Measurements from ENCODE around the gene ITPRIPL2. TPM values are rescaled to one million over a fixed set of nuclear protein-coding genes. Genes with fewer than 3 reads are reported as not detected.

The ITPRIPL2 gene
- total RNA-seq, 1 donor from 2014 or later: 26.1 TPM

DNA sequence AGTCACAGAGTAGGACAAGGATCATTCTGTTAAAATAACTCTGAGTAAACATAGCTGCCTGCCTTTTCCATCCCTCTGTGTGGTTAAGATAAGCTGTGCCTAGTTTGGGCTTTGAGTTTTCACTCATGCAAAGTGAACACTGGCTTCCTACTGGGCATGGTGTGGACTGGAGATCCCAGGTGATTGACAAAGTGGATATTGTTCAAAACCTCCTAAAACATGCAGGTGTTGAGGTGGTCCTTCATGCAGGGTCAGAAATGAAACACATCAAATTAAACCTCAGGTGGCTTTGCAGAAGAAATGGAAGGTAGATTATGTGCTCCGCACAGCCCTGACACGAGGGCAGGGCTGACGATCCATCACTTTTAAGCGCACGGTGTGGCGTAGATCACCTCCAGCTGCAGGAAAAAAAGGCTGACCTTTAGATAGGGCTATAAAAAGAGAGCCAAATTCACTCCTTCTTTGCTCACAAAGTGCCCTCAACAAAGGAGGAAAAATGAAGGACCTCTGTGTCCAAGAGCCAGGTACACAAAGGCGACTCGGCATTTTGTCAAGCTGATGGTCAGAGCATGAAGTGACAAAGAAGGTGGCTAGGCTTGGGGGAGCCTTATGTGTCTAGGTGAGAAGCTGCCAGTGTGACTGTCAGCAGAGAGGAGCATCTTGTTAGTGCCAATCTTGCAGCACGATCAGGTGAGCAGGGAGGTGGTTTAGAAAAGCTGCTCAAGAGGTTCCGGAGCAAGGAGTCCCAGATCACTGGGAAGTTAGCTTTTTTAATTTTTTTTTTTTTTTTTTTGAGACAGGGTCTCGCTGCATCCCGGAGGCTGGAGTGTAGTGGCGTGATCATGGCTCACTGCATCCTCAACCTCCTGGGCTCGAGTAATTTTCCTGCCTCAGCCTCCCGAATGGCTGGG lies 19.9 kb upstream of the ITPRIPL2 start:
- DNase-seq (ENCODE audit: low read depth): no peak

DNA sequence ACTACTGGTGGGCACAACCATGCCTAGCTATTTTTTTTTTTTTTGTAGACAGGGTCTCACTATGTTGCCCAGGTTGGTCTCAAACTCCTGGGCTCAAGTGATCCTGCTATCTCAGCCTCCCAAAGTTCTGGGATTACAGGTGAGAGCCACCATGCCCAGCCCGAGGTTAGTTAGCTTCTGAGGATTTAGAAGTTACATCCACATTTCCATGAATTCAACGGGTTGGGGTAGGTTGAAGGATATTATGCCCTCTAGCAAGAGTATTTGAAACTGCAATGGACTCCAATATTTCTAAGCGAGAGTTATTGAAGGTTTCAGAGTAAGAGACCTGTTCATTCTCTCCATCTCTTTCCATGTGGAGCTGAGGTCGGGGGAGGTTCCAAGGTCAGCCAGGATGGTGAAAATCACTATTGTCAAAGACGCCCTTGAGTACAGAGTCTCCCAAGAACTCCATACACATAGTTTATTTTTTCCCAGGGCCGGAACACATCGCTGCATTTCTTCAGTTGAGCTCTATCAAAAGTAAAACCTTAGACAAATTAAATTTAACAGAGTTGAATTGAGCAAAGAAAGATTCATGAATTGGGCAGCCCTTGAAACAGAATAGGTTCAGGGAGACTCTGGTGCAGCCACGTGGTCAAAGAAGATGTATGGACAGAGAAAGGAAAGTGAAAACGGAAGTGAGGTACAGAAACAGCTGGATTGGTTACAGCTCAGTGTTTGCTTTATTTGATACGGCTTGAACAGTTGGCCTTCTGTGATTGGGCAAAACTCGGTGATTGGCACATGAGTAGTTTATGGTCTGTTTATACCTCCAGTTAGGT lies 19.0 kb upstream of the ITPRIPL2 start:
- no peak for DNase-seq (ENCODE audit: low read depth)

DNA sequence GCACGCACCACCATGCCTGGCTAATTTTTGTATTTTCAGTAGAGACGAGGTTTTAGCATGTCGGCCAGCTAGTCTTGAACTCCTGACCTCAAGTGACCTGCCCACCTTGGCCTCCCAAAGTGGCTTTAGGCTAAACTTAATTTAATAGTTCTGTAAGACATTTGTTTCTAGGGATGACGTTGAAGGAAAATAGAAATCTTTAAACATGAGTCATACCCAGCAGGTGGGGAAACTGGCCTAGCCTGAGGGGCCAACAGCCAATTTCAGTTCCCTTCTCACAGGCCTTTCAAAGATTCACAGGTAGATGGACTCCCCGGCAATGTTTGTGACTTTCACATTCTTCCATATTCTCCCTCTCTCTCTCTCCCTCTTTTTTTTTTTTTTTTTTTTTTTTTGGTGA lies 18.1 kb upstream of the ITPRIPL2 start:
- DNase-seq (ENCODE audit: low read depth): no peak

DNA sequence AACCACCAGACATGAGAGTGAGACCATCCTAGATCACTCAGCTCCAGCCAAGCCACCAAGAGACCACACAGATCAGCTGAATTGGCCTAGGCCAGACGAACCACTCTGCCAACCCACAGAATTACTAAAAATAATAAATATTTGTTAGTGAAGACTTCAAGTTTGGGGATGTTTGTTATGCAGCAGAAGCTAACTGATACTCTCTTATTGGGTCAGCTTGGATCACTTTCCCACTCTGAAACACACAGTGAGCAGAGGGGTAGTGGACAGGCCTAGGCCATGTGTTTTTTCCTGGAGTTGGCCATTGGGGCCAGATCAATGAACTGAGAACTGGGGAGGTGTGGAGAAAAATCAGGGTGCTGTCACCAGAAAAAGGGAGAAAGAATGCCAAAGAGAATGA lies 15.6 kb upstream of the ITPRIPL2 start:
- DNase-seq (ENCODE audit: low read depth): no peak

DNA sequence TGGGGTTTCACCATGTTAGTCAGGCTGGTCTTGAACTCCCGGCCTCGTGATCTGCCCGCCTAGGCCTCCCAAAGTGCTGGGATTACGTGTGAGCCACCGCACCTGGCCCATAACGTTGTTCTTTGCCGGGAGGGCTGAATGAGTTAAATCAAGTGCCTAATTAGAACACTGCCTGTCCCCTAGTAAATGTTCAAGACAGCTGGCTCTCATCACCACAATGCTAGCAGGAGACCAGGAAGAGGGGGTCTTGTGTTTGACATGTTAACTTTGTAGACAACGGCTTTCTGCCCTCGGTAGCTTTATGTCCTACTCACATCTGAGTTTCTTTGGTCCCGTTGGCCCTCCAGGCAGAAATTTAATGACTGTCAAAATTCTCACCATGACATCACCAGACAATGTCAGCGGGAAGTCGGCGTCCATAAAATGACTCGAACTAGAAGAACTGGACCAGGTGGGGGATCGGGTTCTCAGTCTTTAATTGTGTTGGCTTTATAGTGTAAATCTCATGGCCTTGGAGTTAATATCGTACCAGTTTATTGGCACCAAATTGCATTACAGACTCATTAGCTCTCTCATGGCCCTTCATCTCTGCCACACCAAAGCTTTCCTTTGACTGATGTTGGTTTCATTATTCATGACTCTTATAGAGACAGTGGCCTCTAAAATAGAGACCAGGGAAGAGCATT lies 11.4 kb upstream of the ITPRIPL2 start:
- DNase-seq (ENCODE audit: low read depth): no peak

DNA sequence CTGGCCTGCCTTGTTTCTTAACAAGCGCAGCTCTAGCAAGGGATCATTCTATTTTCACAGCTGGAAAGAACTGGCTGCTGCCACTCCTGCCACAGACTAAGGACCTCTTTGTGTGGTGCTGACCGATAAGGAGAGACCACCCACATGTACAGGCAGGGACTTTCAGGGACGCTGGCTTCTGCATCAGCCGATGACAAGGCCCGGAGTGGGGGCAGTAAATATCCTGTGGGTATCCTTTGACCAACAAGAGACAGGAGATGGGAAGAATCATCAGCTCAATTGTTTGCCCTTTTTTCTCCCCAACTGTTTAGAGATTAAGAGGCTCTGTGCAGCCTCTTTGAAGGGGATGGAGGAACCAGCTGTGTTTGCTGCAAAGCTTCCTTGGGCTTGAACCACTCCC lies 9.2 kb upstream of the ITPRIPL2 start:
- DNase-seq (ENCODE audit: low read depth): no peak

DNA sequence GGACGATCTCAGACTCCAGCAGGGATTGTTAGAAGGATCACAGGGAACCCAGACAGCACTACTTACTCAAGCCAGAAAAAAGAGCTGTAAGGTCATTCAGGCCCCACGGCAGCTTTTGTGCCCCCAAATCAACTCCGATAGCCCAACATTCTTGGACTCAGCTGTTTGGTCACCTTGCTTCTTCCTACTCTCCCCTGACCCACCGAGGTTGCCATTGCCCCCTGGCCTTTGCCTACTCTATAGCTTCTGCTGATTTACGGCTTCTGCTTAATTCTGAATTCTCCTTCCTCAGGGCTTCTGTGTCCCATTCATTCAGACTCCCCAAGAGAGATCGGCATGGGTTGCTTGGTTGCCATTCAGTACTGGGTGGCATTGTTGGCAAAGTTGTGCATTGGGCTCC lies 8.6 kb upstream of the ITPRIPL2 start:
- no peak for DNase-seq (ENCODE audit: low read depth)

DNA sequence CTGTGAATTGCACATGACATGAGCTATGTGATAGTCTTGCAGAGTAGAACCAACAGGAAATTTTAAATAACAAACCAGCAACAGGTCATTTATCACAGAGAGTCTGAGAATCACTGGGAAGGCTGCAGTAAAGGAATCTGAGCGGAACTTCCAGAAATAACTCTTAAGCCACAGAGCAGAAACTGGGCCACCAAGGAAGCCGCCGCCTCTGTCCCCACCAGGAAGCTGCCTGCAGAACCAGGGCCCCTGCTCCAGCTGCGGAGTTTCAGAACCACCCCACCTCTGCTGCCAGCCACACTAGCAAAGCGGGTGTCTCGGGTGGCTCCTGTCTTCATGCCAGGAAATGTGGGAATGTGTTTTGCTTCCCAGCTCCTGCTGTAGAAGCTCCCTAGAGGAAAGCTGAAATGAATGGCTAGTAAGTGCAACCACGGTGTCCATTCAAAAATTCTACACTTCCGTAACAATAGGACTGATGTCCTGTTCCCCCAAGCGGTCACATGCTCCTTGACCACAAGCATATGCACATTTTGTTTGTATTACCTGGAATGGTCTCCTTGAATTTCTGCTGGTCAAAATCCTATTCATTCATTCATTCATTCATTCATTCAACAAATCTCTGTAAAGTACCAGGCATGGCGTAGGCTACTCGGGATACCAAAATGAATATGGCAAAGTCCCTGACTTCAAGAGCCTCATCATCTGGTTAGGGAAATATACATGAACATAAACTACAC lies 7.7 kb upstream of the ITPRIPL2 start:
- DNase-seq (ENCODE audit: low read depth): no peak

DNA sequence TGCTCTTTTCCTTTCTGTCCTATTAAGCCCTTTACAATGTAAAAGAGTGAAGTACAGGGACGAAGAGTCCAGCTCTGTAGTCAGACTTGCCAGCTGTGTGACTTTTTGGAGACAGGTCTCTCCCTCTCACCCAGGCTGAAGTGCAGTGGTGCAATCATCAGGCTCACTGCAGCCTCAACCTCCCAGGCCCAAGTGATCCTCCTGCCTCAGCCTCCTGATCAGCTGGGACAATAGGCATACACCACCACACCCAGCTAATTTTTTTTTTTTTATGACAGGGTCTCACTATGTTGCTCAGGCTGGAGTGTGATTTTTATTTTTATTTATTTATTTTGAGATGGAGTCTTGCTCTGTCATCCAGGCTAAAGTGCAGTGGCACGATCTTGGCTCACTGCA lies 7.1 kb upstream of the ITPRIPL2 start:
- no peak for DNase-seq (ENCODE audit: low read depth)

DNA sequence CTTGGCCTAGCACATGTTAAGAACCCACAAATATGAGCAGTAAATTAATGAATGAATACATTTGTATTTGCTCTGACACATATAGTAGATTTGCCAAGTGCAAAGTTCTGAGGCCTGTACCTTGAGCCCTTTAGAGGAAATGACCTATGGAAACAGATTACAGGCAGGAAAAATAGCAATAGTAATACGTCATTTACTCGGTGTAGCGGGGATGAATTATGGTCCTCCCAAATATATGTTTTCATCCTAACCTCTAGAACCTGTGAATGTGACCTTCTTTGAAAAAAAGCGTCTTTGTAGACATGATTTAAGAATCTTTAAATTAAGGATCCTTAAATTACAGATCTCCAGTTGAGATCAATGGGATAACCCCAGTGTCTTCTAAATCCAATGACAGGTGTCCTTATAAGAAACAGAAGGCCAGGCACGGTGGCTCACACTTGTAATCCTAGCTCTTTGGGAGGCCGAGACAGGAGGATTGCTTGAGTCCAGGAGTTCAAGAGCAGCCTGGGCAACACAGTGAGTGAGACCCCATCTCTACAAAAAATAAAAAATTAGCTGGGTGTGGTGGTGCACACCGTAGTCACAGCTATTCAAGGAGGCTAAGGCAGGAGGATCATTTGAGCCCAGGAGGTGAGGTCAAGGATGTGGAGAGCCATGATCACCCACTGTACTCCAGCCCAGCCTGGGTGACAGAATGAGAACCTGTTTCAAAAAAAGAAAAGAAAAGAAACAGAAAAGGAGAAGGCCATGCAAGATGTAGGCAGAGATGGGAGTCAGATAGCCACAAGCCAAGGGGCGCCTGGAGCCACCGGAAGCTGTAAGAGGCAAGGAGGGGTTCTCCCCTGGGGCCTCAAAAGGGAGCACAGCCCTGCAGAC lies 5.1 kb upstream of the ITPRIPL2 start:
- no peak for DNase-seq (ENCODE audit: low read depth)

DNA sequence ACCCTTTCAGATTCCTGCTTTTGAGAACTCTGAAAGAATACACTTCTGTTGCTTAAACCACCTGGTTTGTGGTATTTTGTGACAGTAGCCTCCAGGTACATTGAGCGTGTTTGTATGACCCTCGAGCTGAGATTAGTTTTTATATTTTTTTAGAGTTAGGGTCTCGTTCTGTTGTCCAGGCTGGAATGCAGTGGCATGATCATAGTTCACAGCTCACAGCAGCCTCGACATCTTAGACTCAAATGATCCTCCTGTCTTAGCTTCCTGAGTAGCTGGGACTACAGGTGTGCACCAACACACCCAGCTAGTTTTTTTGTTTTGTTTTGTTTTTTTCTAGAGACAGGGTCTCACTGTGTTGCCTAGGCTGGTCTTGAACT lies 4.5 kb upstream of the ITPRIPL2 start:
- no peak for DNase-seq (ENCODE audit: low read depth)

DNA sequence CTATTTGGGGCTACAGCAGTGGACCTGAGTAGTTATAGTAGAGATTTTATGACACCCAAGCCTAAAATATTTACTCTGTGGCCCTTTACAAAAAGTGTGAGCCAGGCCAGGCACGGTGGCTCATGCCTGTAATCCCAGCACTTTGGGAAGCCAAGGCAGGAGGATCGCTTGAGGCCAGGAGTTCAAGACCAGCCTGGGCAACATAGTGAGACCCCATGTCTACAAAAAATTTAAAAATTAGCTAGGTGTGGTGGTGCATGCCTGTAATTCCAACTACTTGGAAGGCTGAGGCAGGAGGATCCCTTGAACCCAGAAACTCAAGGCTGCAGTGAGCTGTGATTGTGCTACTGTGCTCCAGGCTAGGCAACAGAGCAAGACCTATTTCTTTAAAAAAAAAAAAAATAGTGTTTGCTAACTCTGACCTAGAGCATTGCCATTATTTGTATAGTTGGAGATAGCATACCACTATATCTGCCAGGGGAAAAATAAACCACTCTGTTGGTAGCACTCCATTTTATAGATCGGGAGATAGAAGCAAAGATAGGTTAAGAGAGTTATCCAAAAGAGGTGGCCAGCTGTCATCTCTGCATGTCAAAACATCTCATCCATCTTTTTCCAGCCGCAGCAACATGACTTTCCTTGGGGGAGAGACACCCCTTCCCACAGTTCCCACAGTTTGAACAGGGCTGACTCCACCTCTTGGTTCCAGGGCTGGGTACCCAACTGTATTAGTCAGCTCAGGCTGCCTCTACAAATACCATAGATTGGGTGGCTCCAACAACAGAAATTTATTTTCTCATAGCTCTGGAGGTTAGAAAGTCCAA lies 3.0 kb upstream of the ITPRIPL2 start:
- DNase-seq (ENCODE audit: low read depth): no peak

DNA sequence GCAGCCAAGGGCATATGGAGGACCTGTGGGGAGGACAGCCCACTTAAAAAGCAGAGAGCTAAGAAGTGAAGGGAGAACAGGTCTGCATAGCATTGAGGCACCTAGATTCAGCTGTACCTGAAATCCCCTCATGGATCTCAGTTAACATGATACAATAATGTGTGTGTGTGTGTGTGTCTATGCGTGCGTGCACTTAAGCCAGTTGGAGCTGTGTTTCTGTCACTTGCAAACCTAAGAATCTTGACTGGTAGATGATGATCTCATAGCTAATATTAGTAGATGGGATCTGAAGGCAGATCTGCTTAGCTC lies 1.7 kb upstream of the ITPRIPL2 start:
- peak; percentile 28 for DNase-seq (ENCODE audit: low read depth)

DNA sequence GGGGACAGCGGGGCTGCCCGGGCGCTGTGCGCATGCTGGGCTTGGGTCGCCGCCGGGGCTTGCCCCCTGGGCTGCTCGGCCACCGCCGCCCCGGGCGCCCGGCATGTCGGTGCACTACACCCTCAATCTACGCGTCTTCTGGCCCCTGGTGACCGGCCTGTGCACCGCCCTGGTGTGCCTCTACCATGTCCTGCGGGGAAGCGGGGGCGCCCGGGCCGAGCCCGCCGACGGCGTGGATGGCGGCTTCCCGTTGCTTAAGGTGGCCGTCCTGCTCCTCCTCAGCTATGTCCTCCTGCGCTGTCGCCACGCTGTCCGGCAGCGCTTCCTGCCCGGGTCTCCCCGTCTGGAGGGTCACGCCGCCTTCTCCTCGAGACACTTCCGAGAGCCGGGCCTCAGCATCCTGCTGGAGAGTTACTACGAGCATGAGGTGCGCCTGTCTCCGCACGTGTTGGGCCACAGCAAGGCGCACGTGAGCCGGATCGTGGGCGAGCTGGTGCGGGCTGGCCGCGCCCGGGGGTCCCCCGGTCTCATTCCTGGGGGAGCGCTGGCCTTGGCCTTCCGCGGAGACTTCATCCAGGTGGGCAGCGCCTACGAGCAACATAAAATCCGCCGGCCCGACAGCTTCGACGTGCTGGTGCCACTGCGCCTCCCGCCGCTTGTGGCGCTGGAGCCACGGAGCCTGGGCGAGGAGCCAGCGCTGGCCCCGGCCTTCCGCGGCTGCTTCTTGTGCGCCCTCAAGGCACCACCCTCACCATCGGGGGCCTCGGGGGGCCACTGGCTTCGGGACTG lies 789 bp downstream of the ITPRIPL2 start:
- DNase-seq (ENCODE audit: low read depth): peak; percentile 57

DNA sequence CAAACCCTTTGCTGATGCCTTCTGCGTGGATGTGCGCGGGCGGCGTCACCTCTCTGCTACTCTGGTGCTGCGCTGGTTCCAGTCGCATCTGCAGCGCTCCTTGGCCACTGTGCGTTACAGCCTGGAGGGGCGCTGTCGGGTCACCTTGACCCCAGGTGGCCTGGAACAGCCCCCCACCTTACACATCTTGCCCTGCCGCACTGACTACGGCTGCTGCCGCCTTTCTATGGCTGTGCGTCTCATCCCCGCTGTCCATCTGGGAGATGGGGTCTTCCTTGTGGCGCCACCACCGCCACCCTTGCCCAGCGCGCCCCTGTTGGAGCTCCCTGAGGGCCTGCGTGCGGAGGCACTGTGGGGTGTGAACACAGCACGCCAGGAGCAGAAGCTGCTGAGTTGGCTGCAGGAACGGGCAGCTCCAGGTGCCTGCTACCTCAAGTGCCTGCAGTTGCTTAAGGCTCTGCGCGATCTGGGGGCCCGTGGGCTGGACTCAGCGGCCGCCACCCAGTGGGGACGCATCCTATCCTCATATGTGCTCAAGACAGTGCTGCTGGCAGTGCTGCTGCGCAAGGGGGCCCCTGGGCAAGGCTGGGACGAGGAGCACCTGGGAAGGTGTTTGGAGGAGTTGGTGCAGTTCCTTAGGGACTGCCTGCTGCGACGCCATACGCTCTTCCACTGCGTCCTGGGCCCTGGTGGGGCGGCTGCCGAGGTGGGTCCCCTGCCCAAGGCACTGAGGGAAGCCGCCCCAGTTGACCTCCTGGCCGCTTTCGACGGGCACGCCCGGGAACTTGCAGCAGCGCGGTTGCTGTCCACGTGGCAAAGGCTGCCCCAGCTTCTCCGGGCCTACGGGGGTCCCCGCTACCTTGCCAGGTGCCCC lies 1.6 kb downstream of the ITPRIPL2 start:
- no peak for DNase-seq (ENCODE audit: low read depth)

DNA sequence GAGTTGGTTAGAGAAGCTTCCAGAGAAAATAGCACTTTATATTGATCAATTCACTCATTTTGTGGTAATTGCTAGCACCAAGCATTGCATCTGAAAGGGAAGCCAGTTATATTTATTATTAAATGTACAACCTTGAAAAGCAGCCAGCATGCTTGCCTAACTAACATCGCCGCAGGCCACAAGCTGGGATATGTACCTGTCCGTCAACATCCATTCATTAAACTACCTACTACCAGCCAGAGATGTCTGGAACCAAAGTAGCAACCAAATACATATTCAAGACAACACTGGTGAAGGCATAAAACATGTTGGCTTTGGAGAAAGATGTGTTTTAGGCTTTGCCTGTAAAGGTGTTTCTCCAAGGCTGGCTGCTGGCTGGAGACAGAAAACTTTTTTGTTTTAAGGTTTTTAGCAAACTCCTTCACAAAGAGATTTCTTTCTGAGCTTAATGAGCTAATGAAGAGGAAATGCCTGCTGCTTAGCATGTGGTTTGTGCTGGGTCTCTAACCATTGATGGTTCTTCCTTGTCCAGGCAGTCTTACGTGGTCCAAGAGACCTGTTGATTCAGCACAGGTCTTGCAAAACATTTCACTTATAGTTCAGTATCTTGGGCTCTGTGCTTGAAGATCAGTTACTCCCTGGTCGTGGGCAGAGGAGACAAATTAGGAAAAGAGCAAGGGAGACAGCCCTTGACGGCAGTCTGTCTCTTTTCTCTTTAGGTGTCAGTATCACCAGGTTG lies 3.1 kb downstream of the ITPRIPL2 start:
- no peak for DNase-seq (ENCODE audit: low read depth)

DNA sequence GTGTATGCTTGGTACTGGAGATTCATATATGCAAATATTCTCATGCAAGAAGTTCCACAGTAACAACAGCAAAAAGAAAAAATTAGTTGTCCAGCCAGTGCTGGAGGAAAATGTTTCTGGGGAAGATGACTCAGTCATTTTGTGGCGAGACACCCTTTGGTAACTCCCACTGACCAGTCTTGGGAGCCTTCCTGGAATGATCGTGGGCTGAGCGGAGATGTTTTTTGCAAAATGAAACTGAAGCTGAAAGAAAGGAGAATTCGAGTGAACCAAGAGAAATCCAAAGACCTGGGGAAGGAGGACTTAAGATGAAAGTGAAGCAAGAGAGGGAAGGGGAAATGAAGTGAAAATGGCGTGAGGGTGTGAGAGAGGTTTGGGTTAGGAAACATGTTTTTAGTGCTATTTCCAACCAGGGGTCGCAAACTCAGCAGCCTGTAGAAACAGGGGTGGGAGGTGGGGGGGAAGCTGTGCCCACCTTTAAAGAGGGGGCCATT lies 5.2 kb downstream of the ITPRIPL2 start:
- peak; percentile 87 for DNase-seq (ENCODE audit: low read depth)

Measured in myocyte (in vitro differentiated cells).